Ovary (tissue), 10 donors: ENCODE data around the gene WNT8A. TPM values are rescaled to one million over a fixed set of nuclear protein-coding genes. Genes with fewer than 3 reads are reported as not detected.
A peak's percentile ranks its signal among the peaks of the same experiment; 100 is the strongest.

Source experiments
- DNase-seq, 5 donors: peaks; one replicate each; pipeline ENCODE4 v3.0.0-alpha.2; 2019 to 2020
- H3K27ac ChIP-seq, 2 donors: fragments of 200-600 bp; one replicate each; pipeline versions ENCODE4 v1.5.1 to v1.8.0; 2019 to 2022
- H3K27me3 ChIP-seq: fragments of 200-600 bp; one replicate; pipeline ENCODE4 v1.8.0; 2022
- H3K36me3 ChIP-seq: fragments of 200-600 bp; sonication (generic); one replicate; pipeline ENCODE4 v1.5.1; 2019
- H3K4me1 ChIP-seq: one replicate; pipeline ENCODE4 v1.8.1; 2013; ENCODE audit warnings: mild to moderate bottlenecking, moderate library complexity; ENCODE audit not compliant: insufficient read depth
- H3K4me3 ChIP-seq: fragments of 200-600 bp; sonication (generic); one replicate; pipeline ENCODE4 v1.5.1; 2017
- H3K9me3 ChIP-seq, 2 donors: fragments of 200-600 bp in 1 of 2; sonication (generic) in 1 of 2; one replicate each; pipeline versions ENCODE4 v1.5.1 to v1.8.1; 2013 to 2019; ENCODE audit warnings: mild to moderate bottlenecking in 1 of 2, moderate library complexity in 1 of 2
- EP300 ChIP-seq: sonication (generic); formaldehyde crosslinking; IDR thresholded peaks from one replicate; pipeline ENCODE4 v1.6.1; 2017; ENCODE audit warnings: antibody characterized with exemption
- POLR2A ChIP-seq: fragments of 450-650 bp; IDR thresholded peaks from one replicate; pipeline ENCODE4 v1.6.1; 2017; ENCODE audit warnings: antibody characterized with exemption, mild to moderate bottlenecking, moderate library complexity
- WGBS, 3 donors: extraction: QIAGEN DNeasy Blood & Tissue Kit in 1 of 3; methylation state at CpG; one replicate each; pipeline versions ENCODE4 v1.1.5 to v1.1.7; 2013 to 2017; 5-methylcytosine and 5-hydroxymethylcytosine counted together
- intact Hi-C, 4 donors: fragments of 100-400 bp; cut with DNase I; formaldehyde crosslinking; loops; one replicate each; pipeline versions ENCODE4 v1.11.0 to v1.15.1; 2022 to 2023
- long read RNA-seq, 3 donors: library from polyadenylated mRNA in 2 of 3; unstranded in 2 of 3; transcript quantifications; one replicate each; pipeline ENCODE4 v2.0.0 and lab custom pipeline, GENCODE V29; 2021 to 2026
- polyA plus RNA-seq, 2 donors: library from polyadenylated mRNA; stranded (reverse); fragments of 200-250 nt in 1 of 2; fragments of 350-450 nt in 1 of 2; fragmentation: Illumina TruSeq in 1 of 2; extraction: RNeasy Lipid Tissue Mini Kit (QIAGEN cat#74804) in 1 of 2; gene quantifications; one replicate each; pipeline ENCODE4 v1.2.3, GENCODE V29; 2013 to 2014
- total RNA-seq, 7 donors: library from RNA; depleted of rRNA in 2 of 7; stranded (reverse); fragments of >200 nt in 2 of 7; fragmentation: NEBNext Ultra II Directional in 3 of 7; extraction: Animal tissue kit (Norgen Biotek cat#: 25700) in 3 of 7; gene quantifications; one replicate each; pipeline versions ENCODE4 v1.1.0 to v1.2.4, GENCODE V29; 2016 to 2023
- TF ChIP-seq, protein P1 (sequence below), 3 donors: fragments of 450-650 bp in 2 of 3; fragments of 200-600 bp in 1 of 3; IDR thresholded peaks; one replicate each; pipeline versions ENCODE4 v1.5.1 to v1.8.0; 2016 to 2022; ENCODE audit warnings: antibody characterized with exemption in 3 of 3, mild to moderate bottlenecking in 1 of 3
- donor health status: DM: no; HTN: no; CAD: no; lungs with moderate emphysema.
- donor health status: DM: no; HTN: no; CAD: no.
- donor health status: Bipolar disorder and iron deficiency.
- donor health status: DM: yes; HTN: yes; CAD: no.
- donor health status: DM: no; HTN: no; CAD: no.
- donor health status: DM: yes; HTN: yes; CAD: no.

The WNT8A gene, protein sequence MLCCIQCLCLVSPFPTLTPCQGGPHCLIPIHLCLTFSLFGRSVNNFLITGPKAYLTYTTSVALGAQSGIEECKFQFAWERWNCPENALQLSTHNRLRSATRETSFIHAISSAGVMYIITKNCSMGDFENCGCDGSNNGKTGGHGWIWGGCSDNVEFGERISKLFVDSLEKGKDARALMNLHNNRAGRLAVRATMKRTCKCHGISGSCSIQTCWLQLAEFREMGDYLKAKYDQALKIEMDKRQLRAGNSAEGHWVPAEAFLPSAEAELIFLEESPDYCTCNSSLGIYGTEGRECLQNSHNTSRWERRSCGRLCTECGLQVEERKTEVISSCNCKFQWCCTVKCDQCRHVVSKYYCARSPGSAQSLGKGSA
- not detected for total RNA-seq
- not detected for polyA plus RNA-seq
- long read RNA-seq, donor 1, partial matches to known transcripts, result 0 of 1 reads
- long read RNA-seq, donor 1, other reads (novel, unspliced or antisense), result 1 of 1 reads
- long read RNA-seq, donor 2, partial matches to known transcripts, result 9 of 21 reads
- long read RNA-seq, donor 2, other reads (novel, unspliced or antisense), result 12 of 21 reads
- long read RNA-seq, donor 3, result 0 reads

DNA sequence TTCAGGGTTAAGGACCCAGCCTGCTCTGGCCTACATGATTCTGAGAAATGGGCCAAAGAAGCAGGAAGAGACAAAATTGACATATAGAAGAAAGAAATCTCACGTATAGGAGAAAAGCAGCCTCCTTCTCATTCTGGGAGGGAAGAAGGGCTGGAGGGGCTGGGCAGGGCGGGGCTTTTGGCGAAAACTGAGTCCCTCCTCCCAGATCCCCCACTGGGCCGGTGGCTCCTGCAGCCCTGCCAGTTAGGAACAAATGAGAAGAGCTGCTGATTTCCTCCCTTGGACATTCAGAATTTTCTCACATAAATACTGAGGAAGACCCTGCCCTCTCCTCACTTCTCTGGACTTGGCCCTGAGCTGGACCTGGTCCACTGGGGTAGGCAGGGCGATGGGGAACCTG, at the start of gene WNT8A:
Gene WNT8A, plus strand, starts transcription at position 332 of the 400 bp plus-strand sequence. CDS start 95 bp downstream, outside the sequence.
- DNase-seq, result no peak
- Histone ChIP-seq H3K36me3 (no peaks in the 10 kb centered on the region), H3K27me3 (no peaks in the 10 kb centered on the region), H3K9me3 (no peaks in the 10 kb centered on the region), H3K4me3 (no peak within 1 kb of the TSS), H3K27ac (no peak within 1 kb of the TSS), H3K4me1 (no peaks in the 10 kb centered on the region)
- 79 to 82% (median 79%) methylated on average over 5 of the region's 5 CpGs for WGBS, 3 donors
- TF ChIP-seq, protein P1, sequence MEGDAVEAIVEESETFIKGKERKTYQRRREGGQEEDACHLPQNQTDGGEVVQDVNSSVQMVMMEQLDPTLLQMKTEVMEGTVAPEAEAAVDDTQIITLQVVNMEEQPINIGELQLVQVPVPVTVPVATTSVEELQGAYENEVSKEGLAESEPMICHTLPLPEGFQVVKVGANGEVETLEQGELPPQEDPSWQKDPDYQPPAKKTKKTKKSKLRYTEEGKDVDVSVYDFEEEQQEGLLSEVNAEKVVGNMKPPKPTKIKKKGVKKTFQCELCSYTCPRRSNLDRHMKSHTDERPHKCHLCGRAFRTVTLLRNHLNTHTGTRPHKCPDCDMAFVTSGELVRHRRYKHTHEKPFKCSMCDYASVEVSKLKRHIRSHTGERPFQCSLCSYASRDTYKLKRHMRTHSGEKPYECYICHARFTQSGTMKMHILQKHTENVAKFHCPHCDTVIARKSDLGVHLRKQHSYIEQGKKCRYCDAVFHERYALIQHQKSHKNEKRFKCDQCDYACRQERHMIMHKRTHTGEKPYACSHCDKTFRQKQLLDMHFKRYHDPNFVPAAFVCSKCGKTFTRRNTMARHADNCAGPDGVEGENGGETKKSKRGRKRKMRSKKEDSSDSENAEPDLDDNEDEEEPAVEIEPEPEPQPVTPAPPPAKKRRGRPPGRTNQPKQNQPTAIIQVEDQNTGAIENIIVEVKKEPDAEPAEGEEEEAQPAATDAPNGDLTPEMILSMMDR (IDR thresholded peaks at IDR 0.05), result no peak
- no peak for TF ChIP-seq EP300
- TF ChIP-seq POLR2A, result no peak
- intact Hi-C loops, result loop anchor here in 1 of 4 donors (5.0 kb wide), 1 partner anchor 44 kb away; no protein-coding TSS in a partner anchor

DNA sequence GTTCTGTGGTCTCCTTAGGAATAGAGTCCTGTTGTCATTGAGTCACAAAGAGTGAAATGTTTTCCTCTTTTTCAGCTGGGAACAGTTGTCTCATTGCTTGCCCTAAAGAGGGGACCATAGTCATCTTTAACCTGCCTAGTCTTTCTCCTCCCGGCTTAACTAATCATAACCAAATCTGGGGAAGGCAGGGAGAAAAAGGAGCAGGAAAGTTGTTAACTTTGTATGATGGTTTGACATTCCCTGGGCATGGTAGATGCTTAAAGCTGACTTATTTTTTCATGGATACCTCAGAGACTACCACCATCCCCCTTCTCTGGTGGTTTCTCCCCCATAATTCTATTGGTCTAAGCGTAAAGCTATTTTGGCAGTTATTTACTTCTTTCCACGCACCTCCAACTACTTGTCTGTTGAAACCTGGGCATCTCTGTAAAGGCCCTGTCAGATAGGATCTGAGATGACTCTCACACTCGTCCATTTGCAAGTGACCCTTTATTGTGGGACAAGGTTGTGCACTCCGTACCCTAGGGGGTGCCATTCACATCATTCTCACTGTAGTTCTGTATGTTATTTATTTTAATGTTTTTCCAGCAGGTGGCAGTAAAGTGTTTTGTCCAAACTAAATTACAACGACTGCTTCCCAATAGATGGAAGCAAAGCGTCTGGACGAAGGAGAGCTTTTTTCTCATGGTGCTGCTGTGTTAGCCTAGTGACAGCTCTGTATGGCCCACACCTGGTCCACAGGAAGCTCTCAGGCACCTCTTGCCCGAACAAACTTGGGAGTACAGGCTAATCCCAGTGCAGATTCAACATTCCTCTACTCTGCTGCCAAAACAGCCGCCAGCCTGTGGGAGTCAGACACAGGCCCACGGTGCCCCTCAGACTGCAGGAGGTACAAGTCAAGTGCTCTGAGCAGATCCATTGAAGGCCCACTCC, 48.0 kb upstream of the WNT8A start:
- Histone ChIP-seq H3K9me3 (no peaks in the 10 kb centered on the region), H3K27me3 (no peaks in the 10 kb centered on the region), H3K4me1 (peaks cover 11% of the 10 kb centered on the region), H3K4me3 (no peak overlapping the region), H3K36me3 (no peaks in the 10 kb centered on the region), H3K27ac (peak overlapping the region in 1 of 2 donors; percentile 50)
- TF ChIP-seq POLR2A, result no peak
- TF ChIP-seq, protein P1 (IDR thresholded peaks at IDR 0.05), result peak; percentile 35 to 92 (median 89)
- WGBS, 3 donors, result 25 to 32% (median 26%) methylated on average over 11 of the region's 11 CpGs
- DNase-seq, result peak; percentile 32 to 62 (median 48)
- intact Hi-C loops, result loop anchor here in 3 of 4 donors (1.0 to 10.0 kb wide), 3 partner anchors 74 to 281 kb away; partner anchors contain the start of gene HNRNPA0 (in 2 of the 3)

DNA sequence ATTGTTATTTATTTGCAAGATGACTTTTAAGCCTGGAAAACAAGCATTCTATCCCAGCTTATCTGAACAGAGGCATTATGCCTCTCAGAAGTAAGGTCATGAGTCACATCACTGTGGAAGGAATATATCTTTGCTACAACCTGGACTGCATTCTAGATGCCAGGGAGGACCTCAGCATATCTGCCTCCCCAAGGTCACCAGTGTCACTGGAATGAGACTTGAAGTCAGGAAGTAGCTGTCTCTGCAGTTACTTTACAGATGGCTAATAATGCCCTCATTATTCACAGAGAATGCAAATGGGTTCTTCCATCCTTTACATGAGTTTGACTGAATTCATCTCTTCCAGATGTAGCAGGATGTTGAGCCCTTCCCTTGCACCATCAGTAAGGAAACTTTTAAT, 46.6 kb upstream of the WNT8A start:
- DNase-seq, result no peak
- Histone ChIP-seq H3K9me3 (no peaks in the 10 kb centered on the region), H3K36me3 (no peaks in the 10 kb centered on the region), H3K4me1 (peaks cover 7% of the 10 kb centered on the region), H3K27ac (no peak overlapping the region), H3K27me3 (no peaks in the 10 kb centered on the region), H3K4me3 (no peak overlapping the region)
- TF ChIP-seq EP300 (no peak), POLR2A (no peak)
- TF ChIP-seq, protein P1 (IDR thresholded peaks at IDR 0.05), result no peak
- intact Hi-C loops, result loop anchor here in 2 of 4 donors (2.0 to 10.0 kb wide), 2 partner anchors 94 to 282 kb away; partner anchors contain the start of gene HNRNPA0 (in 2 of the 2)
